Transverse colon (tissue), 4 donors: Measurements from ENCODE around the gene HCFC1R1. TPM values are rescaled to one million over a fixed set of nuclear protein-coding genes. Genes with fewer than 3 reads are reported as not detected.

Source experiments
- small RNA-seq, 4 donors: library from RNA; depleted of rRNA; stranded (forward); fragments of <200 nt; gene quantifications; one replicate each; pipeline ENCODE3, GENCODE V24; 2016
- total RNA-seq, 4 donors: library from RNA; depleted of rRNA; stranded (reverse); fragments of >200 nt; gene quantifications; one replicate each; pipeline ENCODE4 v1.1.0, GENCODE V29; 2016

The HCFC1R1 gene
- total RNA-seq, 4 donors from 2014 or later, result 4.4 to 35.4 (median 17.5) TPM

Small RNAs within 50 kb of the gene (small RNA-seq; reads per million reads assigned to genes)
- gene LINC00514, result 0 to 0.28 (median 0) reads per million in 4 donors

Other genes with a start within 250 kb of the HCFC1R1 start
- gene ELOB, start 246.7 kb downstream of the HCFC1R1 start, total RNA-seq, result 100 to 1,000 TPM; 133 to 433 (median 288) TPM
- gene PRSS33, start 236.4 kb downstream of the HCFC1R1 start, total RNA-seq, result not detected
- not detected for gene PRSS41, start 225.5 kb downstream of the HCFC1R1 start, total RNA-seq
- gene PRSS21, start 206.7 kb downstream of the HCFC1R1 start, total RNA-seq, result 1 to 10 TPM in 2 of 4 donors, not detected in 2; 1.6 to 1.9 TPM
- gene ZG16B, start 193.6 kb downstream of the HCFC1R1 start, total RNA-seq, result 10 to 100 TPM in 2 of 4 donors, 1 to 10 TPM in 1, not detected in 1; 5.2 to 28.3 (median 15.9) TPM
- 10 to 100 TPM in 1 of 4 donors, 1 to 10 TPM in 1, not detected in 2; 2.5 to 11.2 TPM for gene PRSS22, start 165.8 kb downstream of the HCFC1R1 start, total RNA-seq
- gene FLYWCH2, start 140.7 kb downstream of the HCFC1R1 start, total RNA-seq, result 10 to 100 TPM; 35.0 to 74.4 (median 50.9) TPM
- 10 to 100 TPM; 29.1 to 59.1 (median 34.6) TPM for gene FLYWCH1, start 112.0 kb downstream of the HCFC1R1 start, total RNA-seq
- 1 to 10 TPM in 2 of 4 donors, under 1 TPM in 1, not detected in 1; 0.79 to 3.2 (median 1.1) TPM for gene KREMEN2, start 59.7 kb downstream of the HCFC1R1 start, total RNA-seq
- gene PAQR4, start 54.6 kb downstream of the HCFC1R1 start, total RNA-seq, result 1 to 10 TPM in 3 of 4 donors, not detected in 1; 3.0 to 5.9 (median 4.4) TPM
- 1 to 10 TPM in 2 of 4 donors, under 1 TPM in 1, not detected in 1; 0.55 to 3.6 (median 3.0) TPM for gene PKMYT1, start 43.5 kb downstream of the HCFC1R1 start, total RNA-seq
- gene CLDN9, start 11.0 kb downstream of the HCFC1R1 start, total RNA-seq, result 1 to 10 TPM in 1 of 4 donors, under 1 TPM in 1, not detected in 2; 0.55 to 1.1 TPM
- gene CLDN6, start 5.8 kb downstream of the HCFC1R1 start, total RNA-seq, result not detected
- gene TNFRSF12A, start 3.6 kb downstream of the HCFC1R1 start, total RNA-seq, result 10 to 100 TPM; 13.3 to 50.5 (median 19.9) TPM
- gene THOC6, start 93 bp upstream of the HCFC1R1 start, total RNA-seq, result 10 to 100 TPM; 10.1 to 42.8 (median 17.6) TPM
- 100 to 1,000 TPM; 123 to 357 (median 167) TPM for gene BICDL2, start 13.0 kb upstream of the HCFC1R1 start, total RNA-seq
- gene MMP25, start 22.6 kb upstream of the HCFC1R1 start, total RNA-seq, result 1 to 10 TPM in 3 of 4 donors, not detected in 1; 1.6 to 9.4 (median 1.8) TPM
- gene IL32, start 41.7 kb upstream of the HCFC1R1 start, total RNA-seq, result 100 to 1,000 TPM in 3 of 4 donors, 10 to 100 TPM in 1; 21.9 to 720 (median 492) TPM
- not detected for gene ZSCAN10, start 75.4 kb upstream of the HCFC1R1 start, total RNA-seq
- 10 to 100 TPM in 3 of 4 donors, 1 to 10 TPM in 1; 5.2 to 16.3 (median 15.5) TPM for gene ZNF205, start 88.6 kb upstream of the HCFC1R1 start, total RNA-seq
- 10 to 100 TPM; 12.1 to 64.3 (median 16.1) TPM for gene ZNF213, start 111.1 kb upstream of the HCFC1R1 start, total RNA-seq
- gene OR1F1, start 164.3 kb upstream of the HCFC1R1 start, total RNA-seq, result not detected
- 10 to 100 TPM in 1 of 4 donors, 1 to 10 TPM in 3; 4.9 to 13.0 (median 7.4) TPM for gene ZNF200, start 211.2 kb upstream of the HCFC1R1 start, total RNA-seq
- gene MEFV, start 232.7 kb upstream of the HCFC1R1 start, total RNA-seq, result 1 to 10 TPM in 1 of 4 donors, under 1 TPM in 3; 0.37 to 1.4 (median 0.54) TPM